Fibroblast of mammary gland (primary cell): ENCODE measurements around the gene CRISP2.
"Not testable (repeated sequence)": the region's sequence is repeated elsewhere in the genome, so short reads cannot be mapped to it uniquely, and the experiment has no call there.

Experiments
- DNase-seq: peaks from one replicate; pipeline ENCODE4 v3.0.0-alpha.2; 2010; ENCODE audit warnings: low read depth
- H3K4me3 ChIP-seq: 2 replicates; pipeline ENCODE4 v1.5.1; 2011; ENCODE audit warnings: low read depth, mild to moderate bottlenecking, low read length, moderate library complexity; ENCODE audit not compliant: control insufficient read depth
- TF ChIP-seq, protein P1 (sequence below): conservative IDR thresholded peaks from 2 replicates; pipeline ENCODE4 v1.5.1; 2011; ENCODE audit warnings: low read depth, low read length, inconsistent platforms; ENCODE audit not compliant: control insufficient read depth, insufficient read depth

Gene CRISP2

DNA sequence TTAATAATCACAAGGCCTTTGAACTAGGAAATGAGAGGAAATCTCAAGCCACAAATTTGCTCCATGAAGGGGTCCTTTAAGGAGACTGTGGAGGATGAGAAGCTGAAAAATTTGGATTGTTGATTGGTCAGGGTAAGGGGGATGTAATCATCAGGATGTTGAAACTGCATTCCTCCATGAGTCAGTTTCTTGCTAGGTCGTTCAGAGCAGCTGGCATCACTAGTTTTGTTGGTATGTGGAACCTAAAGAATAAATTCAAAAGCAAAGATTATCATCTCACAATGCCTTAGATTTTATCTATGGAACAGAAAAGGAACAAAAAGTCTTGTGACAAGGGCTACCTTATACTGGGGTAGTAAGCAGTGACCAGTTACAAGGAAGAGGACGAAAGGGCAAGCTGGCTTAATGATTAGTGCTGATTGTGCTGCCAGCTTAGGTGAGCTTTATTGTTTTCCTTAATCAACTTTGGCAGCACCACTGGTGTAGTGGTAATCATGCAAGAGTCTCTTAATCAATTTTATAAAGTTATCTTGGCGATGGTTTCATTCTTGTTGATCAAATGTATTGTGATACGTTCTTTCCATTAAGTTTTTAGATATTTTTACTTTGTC lies 36.6 kb downstream of the CRISP2 start:
- no peak overlapping the region for H3K4me3 ChIP-seq
- TF ChIP-seq, protein P1, sequence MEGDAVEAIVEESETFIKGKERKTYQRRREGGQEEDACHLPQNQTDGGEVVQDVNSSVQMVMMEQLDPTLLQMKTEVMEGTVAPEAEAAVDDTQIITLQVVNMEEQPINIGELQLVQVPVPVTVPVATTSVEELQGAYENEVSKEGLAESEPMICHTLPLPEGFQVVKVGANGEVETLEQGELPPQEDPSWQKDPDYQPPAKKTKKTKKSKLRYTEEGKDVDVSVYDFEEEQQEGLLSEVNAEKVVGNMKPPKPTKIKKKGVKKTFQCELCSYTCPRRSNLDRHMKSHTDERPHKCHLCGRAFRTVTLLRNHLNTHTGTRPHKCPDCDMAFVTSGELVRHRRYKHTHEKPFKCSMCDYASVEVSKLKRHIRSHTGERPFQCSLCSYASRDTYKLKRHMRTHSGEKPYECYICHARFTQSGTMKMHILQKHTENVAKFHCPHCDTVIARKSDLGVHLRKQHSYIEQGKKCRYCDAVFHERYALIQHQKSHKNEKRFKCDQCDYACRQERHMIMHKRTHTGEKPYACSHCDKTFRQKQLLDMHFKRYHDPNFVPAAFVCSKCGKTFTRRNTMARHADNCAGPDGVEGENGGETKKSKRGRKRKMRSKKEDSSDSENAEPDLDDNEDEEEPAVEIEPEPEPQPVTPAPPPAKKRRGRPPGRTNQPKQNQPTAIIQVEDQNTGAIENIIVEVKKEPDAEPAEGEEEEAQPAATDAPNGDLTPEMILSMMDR: no peak
- peak; percentile 36 for DNase-seq

DNA sequence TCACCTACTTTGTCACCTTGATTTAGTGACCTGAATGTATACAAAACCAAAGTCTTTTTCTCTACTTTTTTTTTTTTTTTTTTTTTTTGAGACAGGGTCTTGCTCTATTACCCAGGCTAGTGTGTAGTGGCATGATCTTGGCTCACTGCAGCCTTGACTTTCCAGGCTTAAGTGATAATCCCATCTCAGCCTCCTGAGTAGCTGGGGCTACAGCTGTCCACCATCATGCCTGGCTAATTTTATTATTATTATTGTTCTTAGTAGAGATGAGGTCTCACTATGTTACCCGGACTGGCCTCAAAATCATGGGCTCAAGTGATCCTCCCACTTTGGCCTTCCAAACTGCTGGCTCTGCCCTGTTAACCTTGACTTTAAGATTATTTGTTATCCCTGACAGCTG lies 37.5 kb downstream of the CRISP2 start:
- TF ChIP-seq, protein P1: no peak
- no peak overlapping the region for H3K4me3 ChIP-seq
- DNase-seq: no peak

DNA sequence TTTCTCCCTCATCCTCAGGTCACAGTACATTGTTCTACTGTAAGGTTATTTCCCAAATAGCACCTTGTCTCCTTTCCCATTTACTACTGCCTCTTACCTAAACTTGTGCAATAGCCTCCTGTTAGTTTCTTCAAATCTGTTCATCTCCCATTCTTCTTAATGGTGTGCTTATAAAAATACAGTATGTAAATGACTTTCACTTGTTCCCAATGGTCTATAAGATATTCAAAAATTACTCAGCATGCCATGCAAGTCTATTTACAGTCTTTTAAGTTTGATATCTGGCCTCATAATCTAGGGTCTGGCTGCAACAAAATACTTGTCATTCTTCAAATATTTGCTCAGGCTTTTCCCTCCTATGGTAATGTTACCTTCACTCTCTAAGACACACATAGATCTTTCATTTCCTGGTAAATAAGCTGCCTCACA lies 45.2 kb downstream of the CRISP2 start:
- DNase-seq: no peak
- no peak overlapping the region for H3K4me3 ChIP-seq
- TF ChIP-seq, protein P1: no peak

DNA sequence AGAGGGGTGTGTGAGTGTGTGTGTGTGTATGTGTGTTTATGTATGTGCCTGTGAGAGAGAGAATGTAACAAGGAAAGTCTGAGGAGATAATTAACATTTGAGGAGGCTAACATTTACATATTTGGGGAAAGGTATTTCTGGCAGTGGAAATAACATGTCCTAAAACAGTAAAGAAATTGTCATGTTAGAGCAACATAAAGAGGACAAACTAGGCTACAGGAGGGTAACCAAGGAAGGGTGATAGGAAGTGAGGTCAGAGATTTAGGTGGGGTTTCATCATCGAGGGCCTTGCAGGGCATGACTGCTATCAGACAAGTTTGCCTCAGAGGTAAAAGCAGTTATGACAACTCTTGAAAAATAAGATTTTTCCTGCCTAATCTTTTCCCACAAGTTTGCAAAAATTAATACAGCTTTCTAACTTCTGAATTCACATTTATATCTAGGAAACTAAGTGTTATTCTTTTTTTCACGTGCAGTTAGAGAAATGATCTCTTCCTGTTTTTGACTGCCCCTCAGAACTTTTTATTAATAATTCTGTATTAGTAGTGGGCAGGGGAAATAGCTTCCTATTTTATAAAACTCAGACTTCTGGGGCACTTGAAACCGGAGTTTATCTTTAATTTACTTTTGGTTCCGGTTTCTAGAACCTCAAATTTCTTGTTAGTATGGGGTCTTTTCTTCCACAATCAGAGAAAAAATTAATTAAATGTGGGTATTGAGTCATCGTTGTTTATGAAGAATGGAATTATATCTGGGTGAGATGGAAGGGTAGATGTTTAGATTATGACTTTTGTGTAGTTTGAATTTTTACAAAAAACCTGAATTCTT lies 46.2 kb downstream of the CRISP2 start:
- DNase-seq: no peak
- TF ChIP-seq, protein P1: no peak

DNA sequence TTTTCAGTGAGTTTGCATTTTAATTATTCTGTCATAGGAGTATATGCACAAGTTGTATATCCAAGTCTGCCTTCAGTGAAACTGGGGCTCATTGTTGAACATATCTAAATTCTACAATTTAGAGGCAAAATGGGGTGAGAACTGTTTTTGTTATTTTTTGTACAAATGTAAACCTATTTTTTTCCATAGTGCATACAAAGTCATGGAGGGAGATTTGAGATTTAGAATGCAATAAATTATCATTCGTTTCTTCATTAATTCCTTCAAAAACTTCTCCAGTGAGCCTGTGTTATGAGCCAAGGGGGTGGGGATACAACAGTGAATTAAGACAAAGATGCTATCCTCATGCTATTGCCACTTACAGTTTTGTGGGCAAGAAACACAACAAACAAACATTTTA lies 46.9 kb downstream of the CRISP2 start:
- no peak overlapping the region for H3K4me3 ChIP-seq
- DNase-seq: no peak
- TF ChIP-seq, protein P1: no peak

More for the DNA sequence above, 46.2 kb downstream of the CRISP2 start:
- no peak overlapping the region for H3K4me3 ChIP-seq

DNA sequence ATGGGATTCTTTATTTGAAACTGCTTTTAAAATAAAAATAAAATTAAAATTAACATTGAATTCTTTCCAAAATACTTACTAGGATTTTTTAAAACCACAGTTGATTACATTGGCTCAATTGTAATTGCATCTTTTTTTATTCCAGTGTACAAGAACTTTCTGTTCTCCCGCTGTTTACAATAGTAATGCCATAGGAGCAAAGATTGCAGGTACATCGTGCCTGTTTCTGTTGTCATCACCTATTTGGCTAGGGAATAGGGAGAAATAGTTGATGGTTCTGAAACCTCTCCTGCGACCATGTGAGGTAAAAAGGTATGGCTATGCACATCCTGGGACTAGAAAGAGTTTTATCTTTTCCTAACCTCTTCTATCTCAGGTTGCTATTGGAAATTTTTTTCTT lies 48.5 kb downstream of the CRISP2 start:
- no peak overlapping the region for H3K4me3 ChIP-seq
- TF ChIP-seq, protein P1: no peak
- DNase-seq: no peak

DNA sequence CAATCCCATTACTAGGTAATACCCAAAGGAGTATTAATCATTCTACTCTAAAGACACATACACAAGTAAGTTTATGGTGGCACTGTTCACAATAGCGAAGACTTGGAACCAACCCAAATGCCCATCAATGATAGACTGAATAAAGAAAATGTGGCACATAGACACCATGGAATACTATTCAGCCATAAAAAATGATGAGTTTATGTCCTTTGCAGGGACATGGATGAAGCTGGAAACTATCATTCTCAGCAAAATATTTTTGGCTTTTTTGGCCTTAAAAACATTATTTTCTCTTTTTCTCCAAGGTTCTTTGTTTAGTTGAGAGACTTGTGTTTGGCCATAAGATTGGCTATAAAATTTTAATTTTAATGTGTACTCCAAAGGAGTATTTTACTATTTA lies 49.3 kb downstream of the CRISP2 start:
- DNase-seq, H3K4me3 ChIP-seq: not testable (repeated sequence)
